Stimulated activated CD4-positive, alpha-beta T cell treated with anti-CD3 and anti-CD28 coated beads, TNF-alpha, amount 100 ng/mL, for 1 hour (primary cell): ENCODE measurements around the gene RPTOR.

Source experiments
- DNase-seq, 3 donors: peaks; one replicate each; pipeline ENCODE4 v3.0.0-alpha.2; 2020; ENCODE audit warnings: low read depth in 3 of 3, low spot score in 1 of 3

Gene RPTOR

DNA sequence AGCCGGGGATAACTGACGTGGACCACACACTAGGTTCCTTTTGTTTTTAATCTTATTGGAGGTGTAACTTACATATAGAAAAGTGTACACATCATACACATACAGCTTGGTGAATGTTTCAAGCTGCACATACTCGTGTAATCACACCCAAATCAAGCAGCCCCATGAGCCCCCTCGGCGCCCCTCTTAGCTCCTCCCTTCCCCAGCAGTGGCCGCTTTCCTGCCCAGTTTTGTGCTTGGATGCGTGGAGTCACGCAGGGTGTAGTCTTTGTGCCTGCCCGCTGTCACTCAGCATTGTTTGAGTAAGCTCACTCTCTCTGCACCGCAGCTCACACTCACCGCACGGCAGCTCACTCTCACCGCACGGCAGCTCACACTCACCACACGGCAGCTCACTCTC lies 295.3 kb downstream of the RPTOR start:
- no peak for DNase-seq

- no peak for DNase-seq
These were observed 297.9 kb downstream of the RPTOR start for GRCh38 chr17:80842456-80843013.

DNA sequence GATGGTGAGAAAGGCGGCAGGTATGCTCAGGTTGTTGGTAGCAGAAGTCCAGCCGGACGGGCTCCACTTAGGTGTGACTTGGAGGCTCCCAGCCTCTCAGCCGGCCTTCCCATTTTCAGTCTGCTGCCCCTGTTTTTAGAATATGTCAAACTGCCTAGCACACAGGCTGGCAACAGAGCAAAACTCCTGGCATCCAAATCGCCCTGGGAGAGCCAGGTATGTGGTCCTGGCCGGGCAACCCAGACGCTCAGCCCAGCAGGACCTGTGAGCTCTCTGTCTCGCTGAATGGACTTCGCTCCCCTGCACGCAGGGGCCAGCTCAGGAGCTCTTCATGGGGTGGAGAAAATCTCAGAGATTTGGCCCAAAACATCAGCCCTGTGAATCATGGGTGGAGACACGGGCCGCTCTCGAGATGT lies 299.1 kb downstream of the RPTOR start:
- no peak for DNase-seq

DNA sequence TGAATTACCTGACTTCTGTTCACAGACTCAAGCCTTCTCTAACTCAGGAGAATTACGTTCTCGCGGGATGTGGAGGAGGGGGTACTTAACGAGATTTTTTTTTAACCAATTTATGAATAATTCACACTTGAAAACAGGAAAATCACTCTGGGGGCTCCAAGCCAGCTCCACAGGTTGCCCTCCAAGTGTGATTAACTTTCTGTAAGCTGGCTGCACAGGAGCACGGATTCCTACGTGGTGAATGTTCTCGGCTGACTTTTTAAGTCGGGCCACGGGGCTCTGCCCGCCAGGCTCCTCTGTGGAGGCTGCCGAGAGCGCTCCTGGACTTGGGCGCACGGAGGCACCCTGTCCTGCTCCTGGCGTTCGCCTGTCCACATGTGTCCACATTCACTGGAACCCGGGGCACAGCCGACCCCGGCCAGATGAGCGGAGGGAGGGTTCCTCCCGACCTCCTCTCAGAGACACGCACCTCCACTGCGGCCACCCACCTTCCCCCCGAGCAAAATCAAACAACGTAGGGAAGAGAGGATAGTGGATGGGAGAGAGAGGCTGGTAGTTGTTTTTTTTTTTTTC lies 299.9 kb downstream of the RPTOR start:
- no peak for DNase-seq

DNA sequence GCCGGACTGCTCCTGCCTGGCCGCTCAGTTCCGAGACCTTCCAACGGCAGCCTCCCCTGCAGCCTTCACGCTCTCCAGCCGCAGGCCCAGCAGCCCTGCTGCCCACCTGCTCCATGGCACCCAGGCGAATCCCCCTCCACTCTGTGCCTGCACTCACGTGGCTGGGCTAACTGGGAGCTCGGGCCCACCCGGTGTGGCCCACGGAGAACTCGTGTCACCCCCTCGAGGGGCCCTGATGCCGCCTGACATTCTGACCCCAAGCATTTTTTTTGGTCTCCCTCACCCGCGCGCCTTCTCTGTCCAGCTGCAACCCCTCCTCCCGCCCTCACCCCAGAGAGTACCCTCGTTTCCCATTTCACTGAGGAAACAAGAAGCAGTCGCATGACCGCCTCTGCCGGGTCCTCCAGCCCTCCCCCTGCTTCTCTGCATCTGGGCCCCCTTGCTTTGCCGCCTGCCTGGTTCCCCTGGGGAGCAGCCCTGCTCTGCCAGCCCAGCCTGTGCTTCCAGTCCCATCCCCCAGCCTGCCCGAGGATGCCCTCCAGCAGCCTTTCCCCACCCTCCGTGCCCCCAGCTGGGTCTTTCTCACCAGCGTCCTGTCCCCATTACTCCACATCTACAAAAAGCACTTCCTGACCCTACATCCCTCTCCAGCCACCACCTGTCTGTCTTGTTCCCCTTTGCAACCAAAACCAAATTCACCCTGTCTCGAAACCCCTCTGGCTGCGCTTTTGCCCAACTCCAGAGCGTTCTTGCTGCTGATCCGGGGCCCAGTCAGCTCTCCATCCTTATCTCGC lies 300.6 kb downstream of the RPTOR start:
- DNase-seq, result no peak

DNA sequence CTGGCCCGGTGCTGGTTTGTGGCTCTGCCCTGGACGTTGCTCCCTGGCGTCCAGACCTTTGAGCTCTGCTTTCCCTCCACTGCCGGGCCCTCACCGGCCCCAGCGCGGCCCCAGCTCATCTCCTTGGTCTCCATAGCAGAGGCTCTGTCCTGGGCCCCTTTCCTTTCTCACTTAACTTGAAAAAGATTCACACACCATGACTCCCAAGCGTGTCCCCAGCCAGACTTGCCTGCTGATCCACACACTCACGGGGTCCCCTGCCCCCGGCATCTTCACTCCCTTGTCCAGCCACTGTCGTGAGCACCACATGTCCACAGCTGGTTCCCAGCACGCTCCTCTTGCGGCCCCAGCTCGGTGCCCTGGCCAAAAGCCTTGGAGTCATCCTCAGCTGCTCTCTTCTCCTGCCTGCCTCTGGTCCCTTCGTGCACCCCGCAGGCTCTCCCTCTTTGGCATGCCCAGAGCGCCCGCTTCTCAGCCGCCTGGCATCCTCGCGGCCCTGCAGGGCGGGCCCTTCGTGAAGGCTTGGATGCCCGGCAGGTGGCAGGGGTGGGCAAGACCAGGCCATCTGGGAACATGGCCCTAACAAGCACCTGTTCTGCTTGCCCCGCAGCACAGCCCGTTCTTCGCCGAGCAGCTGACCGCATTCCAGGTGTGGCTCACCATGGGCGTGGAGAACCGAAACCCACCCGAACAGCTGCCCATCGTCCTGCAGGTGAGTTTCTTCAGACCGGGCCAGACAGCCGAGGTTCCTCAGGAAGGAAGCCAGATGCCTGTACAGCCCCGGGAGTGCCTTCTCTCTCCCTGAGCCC lies 301.4 kb downstream of the RPTOR start:
- DNase-seq, result no peak

- no peak for DNase-seq
These were observed 302.3 kb downstream of the RPTOR start for GRCh38 chr17:80846932-80847331.

- peak in 2 of 3 donors; percentile 28 to 38 for DNase-seq
These were observed 303.0 kb downstream of the RPTOR start for GRCh38 chr17:80847496-80848230.

DNA sequence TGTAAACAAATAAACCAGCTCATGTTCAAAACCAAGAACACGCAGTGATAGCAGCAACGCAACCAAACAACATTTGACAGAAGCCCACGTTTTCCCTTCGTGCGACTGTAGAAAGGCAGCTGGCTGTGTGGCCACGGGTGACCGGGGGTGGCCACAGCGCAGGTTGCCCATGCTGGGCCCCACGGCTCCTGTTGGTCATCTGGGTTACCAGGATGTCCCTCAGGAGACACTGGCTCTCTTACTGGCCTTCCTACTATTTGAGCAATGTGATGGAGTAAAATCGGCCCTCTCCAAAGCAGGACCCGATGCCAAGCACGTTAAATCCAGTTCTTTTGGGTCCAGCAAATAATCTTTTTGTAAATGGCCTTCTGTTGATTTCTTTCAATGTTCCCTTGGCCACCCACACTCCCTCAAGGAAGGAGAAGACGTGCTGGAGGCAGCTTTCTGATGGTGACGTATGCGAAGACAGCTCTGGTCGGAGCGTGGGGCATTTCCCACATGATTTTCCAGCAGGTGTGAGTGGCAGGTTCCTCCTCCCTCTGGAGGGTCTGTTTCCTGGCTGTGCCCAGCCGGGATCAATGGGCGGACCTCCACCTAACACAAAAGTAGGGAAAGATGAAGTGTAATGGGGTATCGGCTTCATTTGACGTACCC lies 303.9 kb downstream of the RPTOR start:
- no peak for DNase-seq

- DNase-seq, result no peak
These were observed 304.5 kb downstream of the RPTOR start for GRCh38 chr17:80849119-80849518.

- DNase-seq, result no peak
These were observed 305.5 kb downstream of the RPTOR start for GRCh38 chr17:80850109-80850508.

DNA sequence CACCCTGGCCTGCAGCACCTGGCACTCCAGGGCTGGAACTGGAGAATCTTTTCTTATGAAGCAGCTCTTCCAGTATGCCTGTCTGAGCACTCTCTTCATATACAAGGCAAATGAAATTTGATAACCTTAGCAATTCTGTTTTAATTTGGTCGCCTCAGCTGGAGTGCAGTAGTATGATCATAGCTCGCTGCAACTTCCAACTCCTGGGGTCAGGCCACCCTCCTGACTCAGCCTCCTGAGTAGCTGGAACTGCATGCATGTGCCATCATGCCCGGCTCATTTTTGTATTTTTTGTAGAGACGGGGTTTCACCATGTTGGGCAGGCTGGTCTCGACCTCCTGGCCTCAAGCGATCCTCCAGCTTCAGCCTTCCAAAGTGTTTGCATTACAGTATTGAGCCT lies 306.2 kb downstream of the RPTOR start:
- no peak for DNase-seq

DNA sequence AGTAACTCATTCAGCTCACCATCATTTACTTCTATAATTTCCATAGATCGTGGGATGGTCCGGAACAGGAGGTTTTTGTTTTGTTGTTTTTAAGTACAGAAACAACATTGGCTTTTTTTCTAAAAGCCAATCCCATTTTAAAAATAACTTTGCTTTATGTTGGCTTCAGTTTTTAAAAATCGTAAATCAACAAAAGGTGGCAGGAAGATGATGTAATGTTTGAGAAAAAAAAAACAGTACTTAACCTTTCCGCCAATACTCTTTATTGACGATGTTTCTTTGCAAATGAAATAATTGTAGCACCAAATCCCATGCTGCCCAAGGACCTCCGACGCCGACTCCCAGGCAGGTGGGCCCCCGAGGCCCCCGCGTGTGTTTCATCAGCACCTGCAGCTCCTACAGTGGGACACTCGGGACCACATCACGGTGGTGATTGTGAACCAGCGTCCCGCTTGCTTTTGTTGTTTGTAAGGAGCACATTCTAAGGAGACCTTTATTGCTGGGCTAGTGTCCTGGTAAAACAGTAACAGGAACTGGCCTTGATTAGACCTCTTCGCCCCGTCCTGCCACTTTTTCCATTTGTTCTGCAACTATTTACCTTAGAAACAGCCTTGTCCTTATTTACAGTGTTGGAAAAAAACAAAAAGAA lies 306.8 kb downstream of the RPTOR start:
- no peak for DNase-seq

GRCh38 chr17:80852476-80853015 lies 307.9 kb downstream of the RPTOR start:
- no peak for DNase-seq

DNA sequence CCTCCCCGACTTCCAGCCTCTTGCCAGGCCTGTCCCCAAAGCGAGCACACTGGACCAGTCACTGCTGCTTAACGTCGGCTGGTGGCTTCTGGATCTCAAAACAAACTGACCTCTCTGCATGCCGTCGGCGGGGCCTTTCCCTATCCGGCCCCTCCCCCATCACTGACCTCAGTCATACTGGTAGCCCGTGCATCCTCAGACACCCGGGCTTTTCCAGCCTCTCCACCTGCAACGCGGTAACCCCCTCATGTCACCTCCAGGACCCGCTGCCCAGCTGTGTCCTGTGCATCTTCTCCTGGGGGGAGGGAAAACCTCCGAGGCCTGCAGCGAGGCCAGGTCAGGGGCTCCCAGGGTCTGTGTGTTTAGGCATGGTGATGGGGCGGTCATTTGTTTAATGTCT lies 308.4 kb downstream of the RPTOR start:
- no peak for DNase-seq

- no peak for DNase-seq
These were observed 309.6 kb downstream of the RPTOR start for GRCh38 chr17:80854220-80854619.

DNA sequence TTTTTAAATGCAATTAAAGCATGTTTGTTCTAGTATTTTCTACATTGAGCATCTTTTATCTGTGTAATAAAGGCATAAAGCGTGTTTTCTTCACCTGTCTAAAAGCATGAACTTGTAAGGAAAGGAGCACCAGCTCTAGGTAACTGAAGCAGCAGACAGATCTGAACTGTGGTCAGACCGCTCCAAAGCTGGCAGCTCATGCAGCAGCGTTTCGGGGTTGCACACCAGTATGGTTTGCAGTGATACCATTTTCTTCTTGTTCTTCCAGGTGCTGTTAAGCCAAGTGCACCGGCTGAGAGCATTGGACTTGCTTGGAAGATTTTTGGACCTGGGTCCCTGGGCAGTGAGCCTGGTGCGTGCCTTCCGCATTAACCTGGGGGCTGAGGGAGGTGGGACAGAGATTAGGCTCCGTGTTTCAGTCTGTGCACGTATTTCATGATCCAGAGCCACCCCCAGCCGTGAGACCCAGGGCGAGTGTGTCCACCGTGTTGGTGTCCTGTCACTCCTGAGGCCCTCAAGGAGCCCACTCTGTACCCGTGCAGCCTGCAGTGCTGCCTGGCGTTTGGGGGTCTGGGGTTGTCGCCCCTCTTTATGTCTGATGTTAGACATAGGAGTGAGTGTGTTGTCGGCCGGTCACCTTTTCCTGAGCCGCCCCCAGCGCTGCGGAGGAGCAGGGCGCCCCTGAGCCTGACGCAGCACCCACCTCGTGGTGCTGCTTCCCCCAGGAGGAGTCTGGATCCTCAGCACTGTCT lies 310.7 kb downstream of the RPTOR start:
- no peak for DNase-seq

DNA sequence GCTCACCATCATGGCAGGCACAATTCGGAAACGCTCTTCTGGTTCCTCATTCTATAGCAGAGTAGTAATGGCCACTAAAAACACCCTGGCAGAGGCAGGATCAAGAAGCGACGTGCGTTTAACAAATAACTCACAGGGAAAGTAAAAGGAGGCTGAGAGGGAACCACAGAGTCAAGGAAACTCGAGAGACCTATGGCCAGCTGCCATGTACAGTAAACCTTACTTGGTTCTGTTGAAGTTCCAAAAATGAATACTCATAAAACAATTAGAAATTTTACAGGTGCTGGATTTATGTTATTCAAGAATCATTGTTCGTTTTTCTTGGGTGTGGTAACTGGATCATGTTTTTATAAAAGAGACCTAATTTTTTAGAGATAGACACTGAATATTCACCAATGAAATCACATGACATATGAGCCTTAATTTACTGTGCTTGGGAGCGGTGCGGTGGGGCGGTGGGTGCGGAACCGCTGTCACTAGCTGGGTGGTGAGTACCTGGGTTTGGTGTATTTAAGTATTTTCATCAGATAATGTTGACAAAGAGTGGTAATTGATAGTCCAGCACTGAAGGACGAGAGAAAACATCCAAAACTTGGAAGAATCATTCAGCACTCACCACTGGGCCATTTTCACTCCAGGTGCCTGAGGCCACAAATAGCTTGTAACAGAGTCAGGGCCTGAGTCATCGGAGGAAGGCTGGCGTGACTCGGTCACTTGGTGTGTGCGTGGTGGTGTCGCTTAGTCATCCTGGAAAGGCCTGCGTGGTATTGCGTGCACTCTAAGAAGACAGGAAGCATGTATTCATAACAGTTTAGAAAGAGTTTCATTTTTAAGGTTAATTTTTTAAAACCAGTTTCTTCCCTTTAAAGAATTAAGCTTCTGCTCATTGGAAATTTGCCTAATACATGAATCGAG lies 311.6 kb downstream of the RPTOR start:
- peak; percentile 57 to 67 (median 58) for DNase-seq
